Liver (tissue), 9 donors: ENCODE data around the gene ARHGEF7. TPM values are rescaled to one million over a fixed set of nuclear protein-coding genes. Genes with fewer than 3 reads are reported as not detected.

Experiments
- DNase-seq: peaks from one replicate; pipeline ENCODE4 v3.0.0-alpha.2; 2017; ENCODE audit warnings: low spot score
- H3K27ac ChIP-seq, 2 donors: one replicate each; pipeline ENCODE4 v1.7.0; 2013; ENCODE audit warnings: inconsistent platforms in 2 of 2, low read length in 2 of 2, control low read depth in 1 of 2, low read depth in 1 of 2, mild to moderate bottlenecking in 1 of 2
- H3K27me3 ChIP-seq, 4 donors: one replicate each; pipeline versions ENCODE4 v1.6.1 to v1.7.0; 2013; ENCODE audit warnings: low read length in 3 of 4, inconsistent platforms in 1 of 4, mild to moderate bottlenecking in 1 of 4, moderate library complexity in 1 of 4; ENCODE audit not compliant: control insufficient read depth in 4 of 4, insufficient read depth in 4 of 4
- H3K36me3 ChIP-seq, 4 donors: one replicate each; pipeline versions ENCODE4 v1.6.1 to v1.7.0; 2013; ENCODE audit warnings: low read length in 3 of 4, mild to moderate bottlenecking in 3 of 4, low read depth in 1 of 4, moderate library complexity in 1 of 4; ENCODE audit not compliant: control insufficient read depth in 4 of 4, insufficient read depth in 3 of 4
- H3K4me1 ChIP-seq, 4 donors: one replicate each; pipeline versions ENCODE4 v1.6.1 to v1.7.0; 2013; ENCODE audit warnings: low read length in 3 of 4, mild to moderate bottlenecking in 3 of 4, moderate library complexity in 1 of 4; ENCODE audit not compliant: control insufficient read depth in 4 of 4, insufficient read depth in 4 of 4
- H3K4me3 ChIP-seq, 3 donors: one replicate each; pipeline versions ENCODE4 v1.6.1 to v1.7.0; 2013; ENCODE audit warnings: low read length in 3 of 3, control low read depth in 1 of 3, low read depth in 1 of 3, mild to moderate bottlenecking in 1 of 3
- H3K9ac ChIP-seq, 2 donors: one replicate each; pipeline ENCODE4 v1.7.0; 2013; ENCODE audit warnings: low read length in 2 of 2, mild to moderate bottlenecking in 2 of 2, moderate library complexity in 2 of 2, control low read depth in 1 of 2, low read depth in 1 of 2
- H3K9me3 ChIP-seq, 4 donors: one replicate each; pipeline versions ENCODE4 v1.6.1 to v1.7.0; 2013; ENCODE audit warnings: low read length in 3 of 4; ENCODE audit not compliant: control insufficient read depth in 4 of 4
- EGR1 ChIP-seq, 2 donors: IDR thresholded peaks; 2 replicates each; pipeline ENCODE4 v1.6.1; 2016 to 2018; ENCODE audit warnings: antibody characterized with exemption in 2 of 2, low read depth in 2 of 2
- FOXA1 ChIP-seq: IDR thresholded peaks from 2 replicates; pipeline ENCODE4 v1.6.1; 2016; ENCODE audit warnings: antibody characterized with exemption
- FOXA2 ChIP-seq: IDR thresholded peaks from 2 replicates; pipeline ENCODE4 v1.6.1; 2016; ENCODE audit warnings: antibody characterized with exemption
- GABPA ChIP-seq, 2 donors: IDR thresholded peaks in 1 of 2; conservative IDR thresholded peaks in 1 of 2; 2 replicates each; pipeline ENCODE4 v1.6.1; 2016; ENCODE audit warnings: antibody characterized with exemption in 2 of 2, mild to moderate bottlenecking in 1 of 2, moderate library complexity in 1 of 2
- HNF4A ChIP-seq, 2 donors: conservative IDR thresholded peaks; 2 replicates each; pipeline ENCODE4 v1.6.1; 2016; ENCODE audit warnings: antibody characterized with exemption in 2 of 2, mild to moderate bottlenecking in 2 of 2
- JUND ChIP-seq, 2 donors: IDR thresholded peaks; 2 replicates each; pipeline ENCODE4 v1.6.1; 2016; ENCODE audit warnings: antibody characterized with exemption in 2 of 2
- NR2F2 ChIP-seq: IDR thresholded peaks from 2 replicates; pipeline ENCODE4 v1.6.1; 2016; ENCODE audit warnings: antibody characterized with exemption
- RAD21 ChIP-seq, 2 donors: IDR thresholded peaks; 2 replicates each; pipeline ENCODE4 v1.6.1; 2016; ENCODE audit warnings: antibody characterized with exemption in 2 of 2, mild to moderate bottlenecking in 2 of 2
- TAF1 ChIP-seq: conservative IDR thresholded peaks from 2 replicates; pipeline ENCODE4 v1.6.1; 2016; ENCODE audit warnings: antibody characterized with exemption, mild to moderate bottlenecking
- YY1 ChIP-seq: IDR thresholded peaks from 2 replicates; pipeline ENCODE4 v1.6.1; 2016; ENCODE audit warnings: antibody characterized with exemption, mild to moderate bottlenecking
- WGBS: extraction: QIAGEN DNeasy Blood & Tissue Kit; methylation state at CpG from one replicate; pipeline ENCODE4 v1.1.7; 2013; 5-methylcytosine and 5-hydroxymethylcytosine counted together
- polyA plus RNA-seq, 2 donors: library from polyadenylated mRNA; stranded (reverse) in 1 of 2; unstranded in 1 of 2; fragments of 200-250 nt in 1 of 2; fragments of >200 nt in 1 of 2; fragmentation: Nextera tagmentation in 1 of 2; extraction: Ambion mirVana in 1 of 2; gene quantifications; one replicate each; pipeline versions ENCODE4 v1.2.1 to v1.2.3, GENCODE V29; 2013 to 2015
- total RNA-seq, 2 donors: library from RNA; depleted of rRNA; stranded (reverse); fragments of >200 nt; gene quantifications; one replicate each; pipeline ENCODE4 v1.2.3, GENCODE V29; 2014
- TF ChIP-seq, protein P1 (sequence below): IDR thresholded peaks from 2 replicates; pipeline ENCODE4 v1.6.1; 2016; ENCODE audit warnings: antibody characterized with exemption
- TF ChIP-seq, protein P2 (sequence below): fragments of 150-350 bp; IDR thresholded peaks from 2 replicates; pipeline ENCODE4 v1.5.1; 2017; ENCODE audit warnings: improper control_type of control experiment, low read depth, low read length; ENCODE audit not compliant: missing input control
- TF ChIP-seq, protein P3 (sequence below): IDR thresholded peaks from 2 replicates; pipeline ENCODE4 v1.6.1; 2016; ENCODE audit warnings: antibody characterized with exemption, mild to moderate bottlenecking
- TF ChIP-seq, protein P4 (sequence below): IDR thresholded peaks from 2 replicates; pipeline ENCODE4 v1.6.1; 2016; ENCODE audit warnings: antibody characterized with exemption
- donor health status: healthy.
- donor health status: healthy.
- donor health status: healthy.
- donor health status: healthy.
- donor health status: healthy.

The ARHGEF7 gene
- total and polyA plus RNA-seq, 4 donors: 10.3 to 37.5 (median 20.1) TPM

DNA sequence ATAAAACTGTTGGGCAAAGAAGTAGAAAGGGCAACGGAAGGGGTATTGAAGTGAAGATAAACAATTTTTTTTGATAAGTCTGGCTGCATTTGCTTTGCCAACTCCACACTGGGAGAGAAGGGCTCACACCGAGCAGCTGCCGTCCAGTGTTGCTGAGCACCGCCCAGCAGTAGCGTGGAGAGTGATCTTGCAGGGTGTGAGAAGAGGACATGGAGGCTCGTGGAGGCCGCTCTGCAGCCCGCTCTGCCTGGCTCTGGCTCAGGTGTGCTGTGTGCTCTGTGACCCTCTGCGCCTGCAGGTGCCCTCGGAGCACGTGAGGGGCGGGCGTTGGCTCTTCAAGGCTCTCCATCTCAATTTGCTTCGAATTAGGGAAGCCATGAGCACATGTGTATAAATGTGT lies 169.5 kb downstream of the ARHGEF7 start:
- Histone ChIP-seq H3K4me1 (peaks cover 0 to 11% (median 3%) of the 10 kb centered on the region in 4 donors), H3K9me3 (no peaks in the 10 kb centered on the region), H3K4me3 (no peak overlapping the region), H3K9ac (no peak overlapping the region), H3K27ac (no peak overlapping the region), H3K36me3 (peaks cover 17 to 61% (median 46%) of the 10 kb centered on the region in 4 donors), H3K27me3 (no peaks in the 10 kb centered on the region)
- no peak for TF ChIP-seq GABPA (IDR thresholded peaks at IDR 0.05 in 1 of 2, conservative IDR thresholded peaks at IDR 0.05 in 1 of 2)
- TF ChIP-seq, protein P1, sequence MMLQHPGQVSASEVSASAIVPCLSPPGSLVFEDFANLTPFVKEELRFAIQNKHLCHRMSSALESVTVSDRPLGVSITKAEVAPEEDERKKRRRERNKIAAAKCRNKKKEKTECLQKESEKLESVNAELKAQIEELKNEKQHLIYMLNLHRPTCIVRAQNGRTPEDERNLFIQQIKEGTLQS: no peak
- no peak for TF ChIP-seq YY1
- no peak for TF ChIP-seq NR2F2
- TF ChIP-seq HNF4A (conservative IDR thresholded peaks at IDR 0.05): no peak
- TF ChIP-seq, protein P2, sequence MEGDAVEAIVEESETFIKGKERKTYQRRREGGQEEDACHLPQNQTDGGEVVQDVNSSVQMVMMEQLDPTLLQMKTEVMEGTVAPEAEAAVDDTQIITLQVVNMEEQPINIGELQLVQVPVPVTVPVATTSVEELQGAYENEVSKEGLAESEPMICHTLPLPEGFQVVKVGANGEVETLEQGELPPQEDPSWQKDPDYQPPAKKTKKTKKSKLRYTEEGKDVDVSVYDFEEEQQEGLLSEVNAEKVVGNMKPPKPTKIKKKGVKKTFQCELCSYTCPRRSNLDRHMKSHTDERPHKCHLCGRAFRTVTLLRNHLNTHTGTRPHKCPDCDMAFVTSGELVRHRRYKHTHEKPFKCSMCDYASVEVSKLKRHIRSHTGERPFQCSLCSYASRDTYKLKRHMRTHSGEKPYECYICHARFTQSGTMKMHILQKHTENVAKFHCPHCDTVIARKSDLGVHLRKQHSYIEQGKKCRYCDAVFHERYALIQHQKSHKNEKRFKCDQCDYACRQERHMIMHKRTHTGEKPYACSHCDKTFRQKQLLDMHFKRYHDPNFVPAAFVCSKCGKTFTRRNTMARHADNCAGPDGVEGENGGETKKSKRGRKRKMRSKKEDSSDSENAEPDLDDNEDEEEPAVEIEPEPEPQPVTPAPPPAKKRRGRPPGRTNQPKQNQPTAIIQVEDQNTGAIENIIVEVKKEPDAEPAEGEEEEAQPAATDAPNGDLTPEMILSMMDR: no peak
- no peak for TF ChIP-seq FOXA1
- no peak for TF ChIP-seq RAD21 (IDR thresholded peaks at IDR 0.05)
- TF ChIP-seq, protein P3, sequence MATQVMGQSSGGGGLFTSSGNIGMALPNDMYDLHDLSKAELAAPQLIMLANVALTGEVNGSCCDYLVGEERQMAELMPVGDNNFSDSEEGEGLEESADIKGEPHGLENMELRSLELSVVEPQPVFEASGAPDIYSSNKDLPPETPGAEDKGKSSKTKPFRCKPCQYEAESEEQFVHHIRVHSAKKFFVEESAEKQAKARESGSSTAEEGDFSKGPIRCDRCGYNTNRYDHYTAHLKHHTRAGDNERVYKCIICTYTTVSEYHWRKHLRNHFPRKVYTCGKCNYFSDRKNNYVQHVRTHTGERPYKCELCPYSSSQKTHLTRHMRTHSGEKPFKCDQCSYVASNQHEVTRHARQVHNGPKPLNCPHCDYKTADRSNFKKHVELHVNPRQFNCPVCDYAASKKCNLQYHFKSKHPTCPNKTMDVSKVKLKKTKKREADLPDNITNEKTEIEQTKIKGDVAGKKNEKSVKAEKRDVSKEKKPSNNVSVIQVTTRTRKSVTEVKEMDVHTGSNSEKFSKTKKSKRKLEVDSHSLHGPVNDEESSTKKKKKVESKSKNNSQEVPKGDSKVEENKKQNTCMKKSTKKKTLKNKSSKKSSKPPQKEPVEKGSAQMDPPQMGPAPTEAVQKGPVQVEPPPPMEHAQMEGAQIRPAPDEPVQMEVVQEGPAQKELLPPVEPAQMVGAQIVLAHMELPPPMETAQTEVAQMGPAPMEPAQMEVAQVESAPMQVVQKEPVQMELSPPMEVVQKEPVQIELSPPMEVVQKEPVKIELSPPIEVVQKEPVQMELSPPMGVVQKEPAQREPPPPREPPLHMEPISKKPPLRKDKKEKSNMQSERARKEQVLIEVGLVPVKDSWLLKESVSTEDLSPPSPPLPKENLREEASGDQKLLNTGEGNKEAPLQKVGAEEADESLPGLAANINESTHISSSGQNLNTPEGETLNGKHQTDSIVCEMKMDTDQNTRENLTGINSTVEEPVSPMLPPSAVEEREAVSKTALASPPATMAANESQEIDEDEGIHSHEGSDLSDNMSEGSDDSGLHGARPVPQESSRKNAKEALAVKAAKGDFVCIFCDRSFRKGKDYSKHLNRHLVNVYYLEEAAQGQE: no peak
- no peak for TF ChIP-seq EGR1 (IDR thresholded peaks at IDR 0.05; ENCODE audit: low read depth in 2 of 2)
- no peak for TF ChIP-seq JUND (IDR thresholded peaks at IDR 0.05)
- TF ChIP-seq TAF1: no peak
- TF ChIP-seq FOXA2: no peak
- TF ChIP-seq, protein P4, sequence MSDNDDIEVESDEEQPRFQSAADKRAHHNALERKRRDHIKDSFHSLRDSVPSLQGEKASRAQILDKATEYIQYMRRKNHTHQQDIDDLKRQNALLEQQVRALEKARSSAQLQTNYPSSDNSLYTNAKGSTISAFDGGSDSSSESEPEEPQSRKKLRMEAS: no peak
- 97% methylated on average over 14 of the region's 14 CpGs for WGBS
- DNase-seq: no peak

DNA sequence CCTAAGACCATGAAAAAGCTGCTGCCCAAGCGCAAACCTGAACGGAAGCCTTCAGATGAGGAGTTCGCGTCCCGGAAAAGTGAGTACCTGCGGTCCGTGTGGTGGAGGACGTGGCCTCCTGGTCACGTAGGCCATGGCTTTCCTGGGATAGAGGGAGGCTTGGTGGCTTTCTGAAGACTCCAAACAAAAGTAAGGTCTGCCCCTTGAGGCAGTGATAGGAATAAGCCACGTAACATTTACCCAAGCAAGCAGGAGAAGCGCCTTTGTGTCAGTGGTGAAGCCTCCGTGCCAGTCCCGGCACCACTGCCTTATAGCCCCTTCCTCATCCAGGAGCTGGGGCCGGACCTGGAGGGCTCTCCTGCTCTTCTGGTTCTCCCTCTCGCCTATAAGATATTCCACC lies 171.1 kb downstream of the ARHGEF7 start:
- H3K9ac ChIP-seq: no peak overlapping the region
- H3K9me3 ChIP-seq: no peaks in the 10 kb centered on the region
- H3K27me3 ChIP-seq: no peaks in the 10 kb centered on the region
- H3K36me3 ChIP-seq: peaks cover 17 to 67% (median 47%) of the 10 kb centered on the region in 4 donors
- no peak overlapping the region for H3K4me3 ChIP-seq
- H3K27ac ChIP-seq: no peak overlapping the region
- WGBS: 94% methylated on average over 15 of the region's 15 CpGs
- no peak for DNase-seq
- H3K4me1 ChIP-seq: peaks cover 0 to 11% (median 3%) of the 10 kb centered on the region in 4 donors
- TF ChIP-seq NR2F2 (no peak), FOXA1 (no peak), GABPA (IDR thresholded peaks at IDR 0.05 in 1 of 2, conservative IDR thresholded peaks at IDR 0.05 in 1 of 2) (no peak), HNF4A (conservative IDR thresholded peaks at IDR 0.05) (no peak)
- TF ChIP-seq, protein P1: no peak
